GDM1 (cell line): ENCODE measurements around the gene COQ10B.
"Not testable (repeated sequence)": the region's sequence is repeated elsewhere in the genome, so short reads cannot be mapped to it uniquely, and the experiment has no call there.

ENCODE experiments used
- DNase-seq: peaks from one replicate; lab custom pipeline; 2025; lab: John Stamatoyannopoulos, UW

The COQ10B gene

DNA sequence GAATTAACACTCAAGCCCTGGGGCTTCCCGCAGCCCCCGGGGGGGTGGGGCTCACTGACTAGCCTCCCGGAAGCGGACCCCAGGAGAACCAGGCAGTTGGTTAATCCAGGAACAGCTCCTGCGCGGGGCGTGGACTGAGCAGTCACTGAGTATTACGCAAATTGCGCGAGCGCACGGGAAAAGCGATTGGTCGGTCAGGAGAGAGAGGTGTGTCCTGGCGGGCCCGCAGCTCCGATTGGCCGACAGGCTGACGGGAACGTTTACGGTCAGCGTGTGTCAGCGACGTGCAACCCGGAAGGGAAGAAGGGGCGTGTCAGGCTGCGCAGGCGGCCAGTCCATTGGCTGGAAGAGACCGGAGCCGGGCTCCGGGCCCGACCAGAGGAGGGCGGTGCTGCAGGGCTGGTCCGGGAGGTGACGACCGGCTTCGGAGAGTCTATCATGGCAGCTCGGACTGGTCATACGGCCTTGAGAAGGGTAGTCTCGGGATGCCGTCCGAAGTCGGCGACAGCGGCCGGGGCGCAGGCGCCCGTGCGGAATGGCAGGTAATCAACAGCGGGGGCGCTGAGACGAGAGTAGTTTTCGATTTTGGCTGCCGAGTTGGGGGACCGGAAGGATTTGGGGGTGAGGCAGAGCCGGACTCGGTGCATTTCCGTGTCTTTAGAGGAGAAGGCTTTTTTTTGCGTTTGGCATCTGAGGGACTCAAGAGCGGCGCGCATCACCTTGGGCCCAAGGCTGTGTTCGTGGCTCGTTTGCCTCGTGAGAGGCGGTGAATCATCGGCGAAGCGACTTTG, at the start of gene COQ10B:
Gene COQ10B (plus strand): TSS at position 430 of the 791 bp plus-strand sequence. CDS start 9 bp downstream, at position 439.
- peak; percentile 99 for DNase-seq

DNA sequence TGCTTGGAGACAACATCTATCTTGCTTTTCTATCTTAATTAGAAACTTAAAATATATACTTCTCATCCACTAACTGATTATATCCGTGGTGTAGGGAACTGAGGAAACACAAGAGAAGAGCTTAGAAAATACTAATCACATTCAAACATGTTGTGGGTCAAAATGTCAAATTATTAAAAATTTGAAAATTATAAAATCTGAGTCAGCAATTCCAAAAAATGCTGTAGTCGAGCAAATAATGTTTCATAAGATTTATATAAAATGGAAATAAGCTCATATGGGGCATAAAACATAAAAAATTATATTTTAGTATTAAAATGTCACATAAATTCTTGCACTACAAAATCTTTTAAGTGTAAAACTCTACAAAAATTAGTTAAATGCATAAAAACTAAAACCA, 47.8 kb upstream of the COQ10B start:
- DNase-seq: no peak

DNA sequence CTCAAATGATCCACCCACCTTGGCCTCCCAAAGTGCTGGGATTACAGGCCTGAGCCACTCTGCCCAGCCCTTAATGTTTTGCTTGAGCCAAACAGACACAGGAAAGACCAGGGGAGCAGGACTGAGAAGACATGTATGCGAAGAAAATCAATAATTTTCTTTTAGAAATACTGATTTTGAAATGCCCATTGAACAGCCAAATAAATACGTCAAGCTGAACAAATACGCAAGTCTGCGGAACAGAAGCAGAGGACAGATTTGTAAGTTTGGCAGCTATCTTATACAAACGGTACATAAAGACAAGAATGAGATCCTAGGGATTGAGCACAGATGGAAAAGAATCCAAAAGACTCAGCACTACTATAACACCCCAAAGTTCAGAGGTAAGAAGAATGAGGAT, 39.3 kb upstream of the COQ10B start:
- no peak for DNase-seq

DNA sequence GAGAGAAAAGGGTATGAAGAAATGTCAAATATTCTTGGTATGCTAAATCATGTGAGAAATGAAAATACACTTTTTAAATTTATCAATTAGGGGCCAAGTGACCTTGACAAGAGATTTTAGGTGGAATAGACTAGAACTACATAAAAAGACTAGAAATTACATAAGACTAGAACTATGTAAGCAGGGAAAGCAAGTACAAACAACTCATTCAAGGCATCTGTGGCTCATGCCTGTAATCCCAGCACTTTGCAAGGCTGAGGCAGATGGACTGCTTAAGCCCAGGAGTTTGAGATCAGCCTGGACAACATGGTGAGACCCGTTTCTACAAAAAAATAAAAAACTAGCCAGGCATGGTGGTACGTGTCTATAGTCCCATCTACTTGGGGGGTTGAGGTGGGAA, 38.8 kb upstream of the COQ10B start:
- DNase-seq: no peak

DNA sequence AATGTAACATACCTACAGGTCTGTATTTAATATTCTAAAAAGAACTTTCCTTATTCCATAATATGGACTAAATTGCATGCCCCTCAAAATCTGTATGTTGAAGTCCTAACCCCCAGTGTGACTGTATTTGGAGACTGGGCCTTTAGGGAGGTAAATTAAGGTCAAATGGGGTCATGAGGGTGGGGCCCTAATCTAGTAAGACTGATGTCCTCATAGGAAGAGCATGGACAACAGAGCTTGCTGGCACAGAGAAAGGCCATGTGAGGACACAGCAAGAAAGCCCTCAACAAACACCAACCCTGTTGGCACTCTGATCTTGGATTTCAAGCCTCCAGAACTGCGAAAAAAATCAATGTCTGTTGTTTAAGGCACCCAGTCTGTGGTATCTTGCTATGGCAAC, 37.1 kb upstream of the COQ10B start:
- DNase-seq: no peak

DNA sequence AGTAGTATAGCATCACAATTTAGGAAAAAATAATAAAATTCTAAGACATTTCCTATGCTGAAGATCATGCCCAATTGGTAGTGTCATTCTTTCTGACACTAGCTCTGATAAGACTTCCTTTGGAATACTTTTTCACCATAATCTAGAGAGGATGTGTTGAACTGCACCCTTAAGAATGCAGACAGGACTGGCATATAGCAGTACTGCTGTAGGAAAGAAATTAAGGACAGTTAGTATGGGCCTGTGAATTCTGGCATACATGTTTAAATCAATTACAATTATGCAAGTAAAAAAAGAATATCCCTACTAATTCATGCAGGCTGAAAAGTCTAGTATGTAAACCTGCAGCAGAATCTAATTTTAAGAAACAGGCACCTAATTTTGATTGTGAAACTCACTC, 33.9 kb upstream of the COQ10B start:
- no peak for DNase-seq

DNA sequence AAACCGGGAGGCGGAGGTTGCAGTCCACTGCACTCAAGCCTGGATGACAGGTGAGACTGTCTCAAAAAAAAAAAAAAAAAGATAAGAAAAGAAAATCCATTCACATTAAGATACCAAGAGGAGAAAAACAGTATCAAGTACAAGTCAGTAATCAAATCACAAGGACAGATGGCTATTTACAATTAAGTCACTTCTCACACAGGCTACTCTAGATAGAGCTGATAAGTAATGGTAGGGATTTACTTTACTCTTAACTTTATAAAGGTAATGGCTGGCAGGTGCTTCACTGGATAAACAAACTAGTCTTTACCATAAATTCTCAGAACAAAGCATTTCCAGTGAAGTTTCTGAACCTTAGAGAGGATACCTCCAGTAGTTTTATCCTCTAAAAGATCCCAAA, 30.0 kb upstream of the COQ10B start:
- no peak for DNase-seq

DNA sequence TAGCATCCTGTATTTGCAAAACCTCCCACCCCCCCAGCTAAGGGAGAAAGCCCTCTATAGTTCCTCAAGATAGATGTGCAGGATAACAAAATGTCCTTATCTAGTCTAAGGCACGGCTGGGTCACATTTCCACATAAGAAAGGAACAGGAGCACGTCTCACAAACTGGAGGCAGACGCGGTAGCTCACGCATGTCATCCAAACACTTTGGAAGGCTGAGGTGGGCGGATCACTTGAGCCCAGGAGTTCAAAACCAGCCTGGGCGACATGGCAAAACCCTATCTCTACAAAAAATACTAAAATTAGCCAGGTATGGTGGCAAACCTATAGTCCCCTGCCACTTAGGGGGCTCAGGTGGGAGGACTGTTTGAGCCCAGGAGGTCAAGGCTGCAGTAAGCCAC, 27.8 kb upstream of the COQ10B start:
- DNase-seq: no peak

DNA sequence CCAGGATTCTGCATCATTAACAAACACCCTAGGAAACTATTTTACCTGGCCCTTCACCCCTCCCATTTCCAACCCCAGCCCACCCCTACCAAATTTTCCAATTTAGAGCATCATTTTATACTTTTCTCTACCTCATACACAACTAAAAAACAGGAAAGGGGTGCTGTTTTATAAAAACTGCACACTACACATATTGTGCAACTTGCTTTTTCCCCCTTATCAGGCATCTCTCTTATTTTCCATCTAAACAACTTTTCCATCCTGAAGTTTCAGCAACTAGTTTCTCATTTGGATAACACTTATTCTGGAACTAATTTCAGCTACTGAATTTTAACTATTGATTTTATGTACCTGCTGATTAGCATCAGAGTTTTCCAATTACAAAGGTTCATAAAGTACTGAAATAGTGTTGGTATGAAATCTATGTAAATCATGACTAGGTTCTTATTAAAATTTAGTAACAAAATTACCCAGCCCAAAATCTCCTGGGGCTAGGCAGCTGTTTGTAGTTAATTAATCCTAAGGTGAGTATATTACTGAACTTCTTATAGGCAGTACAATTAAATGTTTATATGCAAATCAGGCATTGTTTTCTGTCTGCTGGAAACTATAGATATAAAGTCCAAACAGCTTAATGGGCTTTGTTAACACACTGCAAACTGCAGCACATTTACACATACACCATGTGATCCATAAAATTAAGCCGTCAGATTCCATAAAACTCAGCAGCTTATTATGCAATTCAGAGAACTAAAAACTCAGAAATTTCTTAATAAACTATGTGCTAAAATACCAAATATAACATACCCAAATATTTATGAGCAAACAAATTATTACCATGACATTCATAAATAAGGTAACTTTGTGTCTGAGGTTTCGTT, 26.4 kb upstream of the COQ10B start:
- no peak for DNase-seq

DNA sequence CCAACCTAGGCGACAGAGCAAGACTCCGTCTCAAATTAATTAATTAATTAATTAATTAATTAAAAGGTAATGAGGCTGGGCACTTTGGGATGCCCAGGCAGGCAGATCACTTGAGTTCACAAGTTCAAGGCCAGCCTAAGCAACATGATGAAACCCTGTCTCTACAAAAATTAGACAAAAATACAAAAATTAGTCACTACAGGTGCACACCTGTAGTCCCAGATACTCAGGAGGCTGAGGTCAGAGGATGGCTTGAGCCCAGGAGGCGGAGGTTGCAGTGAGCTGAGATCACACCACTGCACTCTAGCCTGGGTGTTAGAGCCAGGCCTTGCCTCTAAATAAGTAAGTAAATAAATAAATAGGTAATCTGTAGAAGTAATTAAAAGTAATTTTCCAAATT, 25.4 kb upstream of the COQ10B start:
- DNase-seq: no peak

DNA sequence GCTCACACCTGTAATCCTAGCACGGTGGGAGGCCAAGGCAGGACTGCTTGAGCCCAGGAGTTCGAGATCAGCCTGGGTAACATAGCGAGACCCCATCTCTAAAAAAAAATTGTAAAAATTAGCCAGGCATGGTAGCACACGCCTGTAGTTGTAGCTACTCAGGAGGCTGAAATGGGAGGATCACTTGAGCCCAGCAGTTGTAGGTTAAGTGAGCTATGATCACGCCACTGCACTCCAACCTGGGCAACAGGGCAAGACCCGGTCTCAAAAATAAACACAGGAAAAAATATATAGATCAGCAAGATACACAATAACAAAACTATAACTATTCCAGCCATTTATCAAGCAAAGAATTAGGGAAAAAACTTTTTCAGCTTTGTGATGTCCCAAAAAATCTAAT, 21.5 kb upstream of the COQ10B start:
- DNase-seq: no peak

DNA sequence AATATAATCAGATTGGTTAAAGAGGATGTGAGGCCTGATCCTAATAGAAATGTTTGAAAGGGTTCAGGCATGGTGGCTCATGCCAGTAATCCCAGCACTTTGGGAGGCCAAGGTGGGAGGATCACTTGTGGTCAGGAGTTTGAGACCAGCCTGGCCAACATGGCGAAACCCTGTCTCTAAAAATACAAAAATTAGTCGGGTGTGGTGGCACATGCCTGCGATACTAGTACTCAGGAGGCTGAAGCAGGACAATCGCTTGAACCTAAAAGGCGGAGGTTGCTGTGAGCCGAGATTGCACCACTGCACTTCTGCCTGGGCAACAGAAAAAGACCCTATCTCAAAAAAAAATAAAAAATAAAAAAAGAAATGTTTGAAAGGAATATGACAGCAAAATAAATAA, 20.8 kb upstream of the COQ10B start:
- not testable (repeated sequence) for DNase-seq

DNA sequence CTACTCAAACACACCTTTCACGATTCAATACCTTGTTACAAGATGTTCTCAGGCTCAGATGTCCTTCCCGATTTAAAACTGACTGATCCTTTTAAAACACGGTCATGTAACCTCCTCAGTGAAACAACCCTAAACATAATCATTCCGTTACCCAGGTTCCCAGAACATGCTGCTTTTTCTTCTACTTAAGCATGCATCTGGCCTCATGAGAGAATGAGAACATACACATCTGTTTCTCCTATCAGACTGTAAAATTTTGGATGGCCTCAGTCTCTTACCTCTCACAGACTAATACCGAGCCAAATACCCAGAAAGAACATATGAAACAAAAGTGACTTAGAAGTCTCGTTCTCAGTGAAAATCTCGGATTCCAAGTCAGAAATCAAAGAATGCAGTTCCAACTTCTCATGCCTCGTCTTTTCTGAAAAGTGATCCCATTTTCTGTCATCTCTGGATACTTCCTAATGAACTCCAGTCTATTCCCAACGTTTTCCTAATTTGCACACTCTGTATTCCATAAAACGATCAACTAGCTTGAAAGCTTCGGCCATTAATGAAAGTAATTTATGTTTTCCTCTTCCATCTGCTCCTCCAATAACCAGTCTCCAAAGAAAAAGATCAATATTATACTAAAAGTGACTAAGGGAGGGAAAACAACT, 19.4 kb upstream of the COQ10B start:
- no peak for DNase-seq

DNA sequence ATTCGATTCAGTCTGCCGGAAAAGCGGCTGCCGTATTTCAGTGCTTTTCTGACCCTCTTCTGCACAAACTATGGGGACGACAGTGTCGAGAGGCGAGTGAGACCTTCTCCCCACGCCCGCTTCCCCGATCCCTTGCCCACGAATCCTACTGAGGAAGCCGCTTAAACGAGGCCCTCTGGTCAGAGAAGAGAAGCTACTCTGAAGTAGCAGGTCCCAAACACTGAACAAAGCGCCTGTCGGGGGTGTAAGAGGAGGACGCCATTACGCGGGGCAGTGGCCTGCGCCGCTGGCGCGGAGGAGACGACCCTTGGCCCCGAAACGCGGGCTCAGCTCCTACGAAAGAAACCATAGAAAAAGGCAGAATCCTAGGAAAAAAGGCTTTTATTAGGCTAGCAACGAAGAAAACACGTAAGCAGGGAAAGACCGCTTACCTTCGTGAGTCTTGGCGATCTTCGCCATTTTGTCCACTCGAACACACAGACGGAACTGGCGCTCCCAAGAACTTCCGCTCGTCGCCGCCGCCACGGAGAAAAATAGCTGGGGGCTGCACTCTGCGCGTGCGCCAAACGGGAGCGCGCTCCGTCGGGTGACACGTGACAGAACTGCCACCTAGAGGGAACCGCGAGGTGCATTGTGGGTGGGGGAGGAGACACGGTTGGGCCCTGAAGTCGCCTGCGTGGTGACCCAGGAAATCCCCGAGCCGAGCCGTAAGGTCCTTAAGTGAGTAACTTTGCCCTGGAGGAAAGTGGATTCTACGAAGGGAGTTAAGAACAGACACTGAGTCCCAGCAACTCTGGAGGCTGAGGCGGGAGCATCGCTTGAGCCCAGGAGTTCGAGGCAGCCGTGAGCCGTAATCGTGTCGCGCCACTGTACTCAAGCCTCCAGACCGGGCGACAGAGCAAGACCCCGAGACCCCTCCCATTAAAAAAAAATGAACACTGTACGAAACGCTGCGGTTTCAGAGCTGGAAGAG, 18.5 kb upstream of the COQ10B start, which contains the start of gene SF3B1:
Gene SF3B1 (minus strand): TSS at position 488 of the 973 bp plus-strand sequence. CDS start 29 bp downstream, at position 459.
- peak; percentile 97 for DNase-seq

DNA sequence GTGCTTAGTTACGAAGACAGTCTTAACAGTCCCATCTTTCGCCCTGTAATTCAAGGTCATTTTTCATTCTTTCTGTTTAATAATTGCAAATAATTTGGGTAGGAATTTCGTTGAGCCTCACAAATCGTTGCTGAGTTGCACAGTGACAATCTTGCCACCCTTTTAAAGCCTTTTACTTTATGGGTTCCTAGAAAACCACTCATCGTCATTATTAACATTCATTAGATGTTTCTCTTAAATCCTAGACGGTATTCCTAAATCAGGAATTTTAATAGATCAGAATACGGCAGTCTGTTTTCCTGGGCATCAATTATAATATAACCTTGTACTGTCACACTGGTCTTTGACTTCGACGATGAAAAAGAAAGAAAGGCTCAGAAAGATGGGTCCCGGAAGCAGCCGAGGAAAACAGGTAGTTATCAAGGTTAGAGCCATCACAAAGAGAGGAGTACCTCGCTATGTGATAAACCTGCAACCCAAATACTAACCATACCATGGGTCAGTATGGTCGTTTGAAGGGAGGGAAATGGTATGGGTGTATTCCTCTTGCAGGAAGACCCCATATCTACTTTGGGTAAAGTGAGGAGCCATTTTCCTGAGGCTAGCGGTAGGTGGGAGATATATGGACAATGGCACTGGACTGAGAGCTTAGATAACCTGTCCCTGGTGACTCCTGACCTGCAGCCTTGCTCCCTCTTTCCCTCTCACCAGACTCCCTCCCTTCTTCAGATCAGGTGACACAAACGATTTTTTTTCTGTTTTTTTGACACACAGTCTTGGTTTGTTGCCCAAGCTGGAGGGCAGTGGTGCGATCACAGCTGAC, 17.5 kb upstream of the COQ10B start:
- DNase-seq: no peak

DNA sequence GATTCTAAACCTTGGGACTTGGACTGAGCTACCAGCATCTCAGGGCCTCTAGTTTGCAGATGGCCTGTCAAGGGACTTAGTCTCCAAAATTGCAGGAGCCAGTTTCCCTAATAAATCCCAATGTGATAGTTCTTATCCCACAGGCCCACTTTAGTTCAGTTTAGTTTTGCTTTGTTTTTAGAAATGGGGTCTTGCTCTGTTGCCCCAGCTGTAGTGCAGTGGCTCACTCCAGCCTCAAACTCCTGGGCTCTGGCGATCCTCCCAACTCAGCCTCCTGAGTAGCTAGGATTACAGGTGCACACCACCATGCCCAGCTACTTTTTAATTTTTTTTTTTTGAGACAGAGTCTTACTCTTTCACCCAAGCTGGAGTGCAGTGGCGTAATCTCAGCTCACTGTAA, 16.0 kb upstream of the COQ10B start:
- no peak for DNase-seq

DNA sequence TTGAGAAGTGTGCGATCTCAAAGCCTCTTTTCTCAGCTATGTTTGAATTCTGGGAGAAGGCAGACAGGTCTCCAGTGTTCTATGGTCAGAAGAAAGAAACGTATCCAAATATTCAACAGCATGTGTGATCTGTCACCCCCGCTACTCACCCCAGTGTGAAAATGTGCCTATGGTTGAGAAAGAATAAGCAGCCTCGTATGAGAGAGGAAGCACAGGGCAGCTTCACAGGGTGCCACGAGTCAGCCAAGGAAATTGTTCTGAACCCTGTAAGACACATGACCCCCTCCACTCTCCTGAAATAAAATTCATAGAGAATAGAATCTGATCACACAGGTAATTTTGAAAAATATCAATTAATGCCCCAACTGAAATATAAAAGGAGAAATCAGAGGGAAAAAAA, 10.5 kb upstream of the COQ10B start:
- DNase-seq: peak; percentile 10

DNA sequence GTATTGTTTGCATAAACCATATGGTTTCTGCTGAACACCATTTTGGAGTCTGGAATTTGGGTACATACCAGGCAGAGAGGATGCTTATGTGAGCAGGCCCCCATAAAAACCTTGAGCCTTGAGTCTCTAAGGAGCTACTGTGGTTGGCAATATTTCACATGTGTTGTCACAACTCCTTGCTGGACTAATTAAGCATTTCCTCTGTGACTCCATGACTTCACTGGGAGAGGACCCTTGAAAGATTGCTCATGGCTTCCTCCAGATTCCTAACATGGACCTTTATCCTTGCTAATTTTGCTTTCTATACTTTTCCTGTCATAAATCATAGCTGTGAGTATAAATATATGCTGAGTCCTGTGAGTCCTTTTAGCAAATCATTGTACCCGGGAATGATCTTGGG, 7.6 kb upstream of the COQ10B start:
- DNase-seq: no peak

DNA sequence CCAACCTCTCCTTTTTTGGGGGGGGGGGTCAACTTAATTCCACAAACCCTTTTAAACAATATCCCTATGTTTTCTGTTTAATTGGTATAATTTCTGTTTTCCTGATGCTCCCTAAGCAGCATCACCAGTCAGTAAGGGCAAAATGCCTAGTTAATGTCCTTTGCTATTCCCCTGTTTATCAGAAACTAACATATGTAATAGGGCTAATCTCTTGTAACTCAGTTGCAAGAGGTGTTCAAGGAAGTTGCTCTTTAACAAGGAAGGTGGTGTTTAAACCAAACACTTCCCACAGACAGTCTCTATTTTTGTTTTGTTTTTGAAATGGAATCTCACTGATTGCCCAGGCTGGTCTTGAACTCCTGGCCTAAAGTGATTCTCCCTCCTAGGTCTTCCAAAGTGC, 6.5 kb upstream of the COQ10B start:
- no peak for DNase-seq

DNA sequence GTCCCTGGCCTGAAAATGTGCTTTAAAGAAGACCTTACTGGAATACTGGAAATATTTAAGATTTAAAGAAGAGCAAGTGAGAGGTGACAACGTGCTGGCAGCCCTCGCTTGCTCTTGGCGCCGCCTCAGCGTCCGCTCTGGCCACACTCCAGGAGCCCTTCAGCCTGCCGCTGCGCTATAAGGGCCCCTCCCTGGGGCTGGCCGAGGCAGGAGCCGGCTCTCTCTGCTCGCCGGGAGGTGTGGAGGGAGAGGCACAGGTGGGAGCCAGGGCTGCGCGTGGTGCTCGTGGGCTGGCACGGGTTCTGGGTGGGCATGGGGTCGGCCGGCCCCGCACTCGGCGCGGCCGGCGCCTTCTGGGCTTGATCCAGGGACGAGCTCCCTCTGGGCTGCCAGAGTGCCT, 2.9 kb upstream of the COQ10B start:
- DNase-seq: no peak
